Upper lobe of left lung (tissue), 4 donors: ENCODE data around the gene DYRK2.

ENCODE experiments used
- EP300 ChIP-seq, 4 donors: sonication (generic); formaldehyde crosslinking; IDR thresholded peaks; one replicate each; pipeline ENCODE4 v1.5.1; 2017; ENCODE audit warnings: antibody characterized with exemption in 4 of 4, control low read depth in 2 of 4
- TF ChIP-seq, protein P1 (sequence below), 6 experiments: fragments of 450-650 bp in 4 of 6; fragments of 200-600 bp in 2 of 6; sonication (generic) in 2 of 6; IDR thresholded peaks; one replicate each; pipeline ENCODE4 v1.5.1; 2016 to 2019; ENCODE audit warnings: antibody characterized with exemption in 6 of 6

- TF ChIP-seq EP300 (IDR thresholded peaks at IDR 0.05): no peak
- TF ChIP-seq, protein P1, sequence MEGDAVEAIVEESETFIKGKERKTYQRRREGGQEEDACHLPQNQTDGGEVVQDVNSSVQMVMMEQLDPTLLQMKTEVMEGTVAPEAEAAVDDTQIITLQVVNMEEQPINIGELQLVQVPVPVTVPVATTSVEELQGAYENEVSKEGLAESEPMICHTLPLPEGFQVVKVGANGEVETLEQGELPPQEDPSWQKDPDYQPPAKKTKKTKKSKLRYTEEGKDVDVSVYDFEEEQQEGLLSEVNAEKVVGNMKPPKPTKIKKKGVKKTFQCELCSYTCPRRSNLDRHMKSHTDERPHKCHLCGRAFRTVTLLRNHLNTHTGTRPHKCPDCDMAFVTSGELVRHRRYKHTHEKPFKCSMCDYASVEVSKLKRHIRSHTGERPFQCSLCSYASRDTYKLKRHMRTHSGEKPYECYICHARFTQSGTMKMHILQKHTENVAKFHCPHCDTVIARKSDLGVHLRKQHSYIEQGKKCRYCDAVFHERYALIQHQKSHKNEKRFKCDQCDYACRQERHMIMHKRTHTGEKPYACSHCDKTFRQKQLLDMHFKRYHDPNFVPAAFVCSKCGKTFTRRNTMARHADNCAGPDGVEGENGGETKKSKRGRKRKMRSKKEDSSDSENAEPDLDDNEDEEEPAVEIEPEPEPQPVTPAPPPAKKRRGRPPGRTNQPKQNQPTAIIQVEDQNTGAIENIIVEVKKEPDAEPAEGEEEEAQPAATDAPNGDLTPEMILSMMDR (IDR thresholded peaks at IDR 0.05): no peak
Measured at GRCh38 chr12:67632005-67632404, 16.5 kb upstream of the DYRK2 start.
